Stimulated activated CD4-positive, alpha-beta T cell treated with anti-CD3 and anti-CD28 coated beads, TNF-alpha, amount 100 ng/mL, for 1 hour (primary cell): ENCODE data around the gene RPS19.
"Not testable (repeated sequence)": the region's sequence is repeated elsewhere in the genome, so short reads cannot be mapped to it uniquely, and the experiment has no call there.

Source experiments
- DNase-seq, 3 donors: peaks; one replicate each; pipeline ENCODE4 v3.0.0-alpha.2; 2020; ENCODE audit warnings: low read depth in 3 of 3, low spot score in 1 of 3

Gene RPS19

GRCh38 chr19:41912899-41913537 lies 53.0 kb downstream of the RPS19 start:
- no peak for DNase-seq

GRCh38 chr19:41913538-41914423 lies 53.7 kb downstream of the RPS19 start:
- DNase-seq: no peak

GRCh38 chr19:41914424-41914834 lies 54.4 kb downstream of the RPS19 start:
- not testable (repeated sequence) for DNase-seq

GRCh38 chr19:41915021-41915775 lies 55.1 kb downstream of the RPS19 start:
- DNase-seq: no peak

- DNase-seq: no peak
Observed at GRCh38 chr19:41915776-41916414, 55.8 kb downstream of the RPS19 start.

- DNase-seq: no peak
Observed at GRCh38 chr19:41917676-41918075, 57.6 kb downstream of the RPS19 start.

- no peak for DNase-seq
Observed at GRCh38 chr19:41918095-41918494, 58.0 kb downstream of the RPS19 start.

GRCh38 chr19:41918653-41919244 lies 58.7 kb downstream of the RPS19 start:
- DNase-seq: no peak

GRCh38 chr19:41919948-41920712 lies 60.1 kb downstream of the RPS19 start:
- no peak for DNase-seq

- DNase-seq: no peak
Observed at GRCh38 chr19:41920882-41921576, 61.0 kb downstream of the RPS19 start.

- DNase-seq: no peak
Observed at GRCh38 chr19:41921577-41922576, 61.8 kb downstream of the RPS19 start.
